Endothelial cell (in vitro differentiated cells): ENCODE results near the gene TMEM201. TPM values are rescaled to one million over a fixed set of nuclear protein-coding genes. Genes with fewer than 3 reads are reported as not detected.
A peak's percentile ranks its signal among the peaks of the same experiment; 100 is the strongest.

Source experiments
- DNase-seq: peaks from one replicate; pipeline ENCODE4 v3.0.0; 2021; ENCODE audit warnings: low spot score
- H3K27ac Mint-ChIP-seq: one replicate; pipeline ENCODE4 v1.8.0; 2021; ENCODE audit warnings: mixed read lengths, inconsistent platforms; ENCODE audit not compliant: unreplicated experiment
- H3K27me3 Mint-ChIP-seq: one replicate; pipeline ENCODE4 v1.8.0; 2021; ENCODE audit warnings: mild to moderate bottlenecking, moderate library complexity, mixed read lengths, inconsistent platforms; ENCODE audit not compliant: unreplicated experiment
- H3K36me3 Mint-ChIP-seq: one replicate; pipeline ENCODE4 v1.8.0; 2021; ENCODE audit warnings: mild to moderate bottlenecking, low read depth, mixed read lengths, inconsistent platforms; ENCODE audit not compliant: unreplicated experiment
- H3K4me1 Mint-ChIP-seq: one replicate; pipeline ENCODE4 v1.8.0; 2021; ENCODE audit warnings: mild to moderate bottlenecking, mixed read lengths, inconsistent platforms; ENCODE audit not compliant: unreplicated experiment
- H3K4me3 Mint-ChIP-seq: one replicate; pipeline ENCODE4 v1.8.0; 2021; ENCODE audit warnings: mild to moderate bottlenecking, mixed read lengths, inconsistent platforms; ENCODE audit not compliant: unreplicated experiment
- H3K9me3 Mint-ChIP-seq: one replicate; pipeline ENCODE4 v1.8.0; 2021; ENCODE audit warnings: mixed read lengths, inconsistent platforms; ENCODE audit not compliant: unreplicated experiment
- CTCF ChIP-seq: fragments of 200-600 bp; sonication (generic); IDR thresholded peaks from one replicate; pipeline ENCODE4 v1.5.0; 2021; ENCODE audit warnings: antibody characterized with exemption; ENCODE audit not compliant: unreplicated experiment
- total RNA-seq: library from RNA; stranded (reverse); fragmentation: NEBNext Ultra II Directional; extraction: Animal tissue kit (Norgen Biotek cat#: 25700); gene quantifications from one replicate; pipeline ENCODE4 v1.2.1, GENCODE V29; 2021; ENCODE audit not compliant: unreplicated experiment

TMEM201 gene
- total RNA-seq, 1 donor from 2014 or later: 19.1 TPM

- H3K4me1 Mint-ChIP-seq: peaks cover 30% of the 10 kb centered on the region
- no peaks in the 10 kb centered on the region for H3K9me3 Mint-ChIP-seq
- H3K36me3 Mint-ChIP-seq: no peaks in the 10 kb centered on the region
- peaks cover 3% of the 10 kb centered on the region for H3K27me3 Mint-ChIP-seq
- no peak overlapping the region for H3K27ac Mint-ChIP-seq
- H3K4me3 Mint-ChIP-seq: no peak overlapping the region
- no peak for TF ChIP-seq CTCF
- DNase-seq: no peak
Measured at GRCh38 chr1:9595156-9595967, 6.7 kb downstream of the TMEM201 start.

- Mint-ChIP-seq H3K27me3 (peaks cover 5% of the 10 kb centered on the region), H3K36me3 (no peaks in the 10 kb centered on the region), H3K4me1 (peaks cover 24% of the 10 kb centered on the region), H3K4me3 (no peak overlapping the region), H3K9me3 (no peaks in the 10 kb centered on the region), H3K27ac (no peak overlapping the region)
- no peak for TF ChIP-seq CTCF
- DNase-seq: no peak
Measured at GRCh38 chr1:9595968-9596340, 7.2 kb downstream of the TMEM201 start.

GRCh38 chr1:9596415-9597123, 7.9 kb downstream of the TMEM201 start:
- Mint-ChIP-seq H3K27ac (peak overlapping the region; percentile 42), H3K4me1 (peaks cover 18% of the 10 kb centered on the region), H3K36me3 (no peaks in the 10 kb centered on the region), H3K27me3 (peaks cover 5% of the 10 kb centered on the region), H3K4me3 (no peak overlapping the region), H3K9me3 (no peaks in the 10 kb centered on the region)
- DNase-seq: no peak
- no peak for TF ChIP-seq CTCF

- TF ChIP-seq CTCF: no peak
- Mint-ChIP-seq H3K27ac (no peak overlapping the region), H3K4me3 (no peak overlapping the region), H3K4me1 (peaks cover 10% of the 10 kb centered on the region), H3K36me3 (no peaks in the 10 kb centered on the region), H3K9me3 (no peaks in the 10 kb centered on the region), H3K27me3 (peaks cover 5% of the 10 kb centered on the region)
- DNase-seq: no peak
Measured at GRCh38 chr1:9597361-9598315, 8.9 kb downstream of the TMEM201 start.
